Fibroblast of skin of abdomen (primary cell): ENCODE results near the gene CPNE9.

Experiments used
- DNase-seq: peaks from one replicate; pipeline ENCODE4 v3.0.0-alpha.2; 2013

CPNE9 gene

GRCh38 chr3:9717563-9717962 is 13.9 kb downstream of the CPNE9 start:
- DNase-seq = no peak

DNA sequence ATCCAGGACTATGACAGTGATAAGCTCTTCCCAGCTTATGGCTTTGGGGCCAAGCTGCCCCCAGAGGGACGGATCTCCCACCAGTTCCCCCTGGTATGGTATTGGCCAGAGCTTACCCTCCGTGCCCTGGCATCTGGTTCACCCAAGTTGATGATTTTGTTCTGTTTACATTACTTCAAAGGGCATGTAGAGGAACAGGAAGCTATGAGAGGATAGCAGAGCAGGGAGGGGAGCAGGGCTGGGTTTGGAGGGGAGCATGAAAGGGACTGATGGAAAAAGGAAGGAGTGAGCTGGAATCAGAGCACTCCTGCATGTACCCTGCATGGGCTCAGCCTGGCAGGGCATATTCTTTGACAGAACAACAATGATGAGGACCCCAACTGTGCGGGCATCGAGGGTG is 14.5 kb downstream of the CPNE9 start:
- no peak for DNase-seq

DNA sequence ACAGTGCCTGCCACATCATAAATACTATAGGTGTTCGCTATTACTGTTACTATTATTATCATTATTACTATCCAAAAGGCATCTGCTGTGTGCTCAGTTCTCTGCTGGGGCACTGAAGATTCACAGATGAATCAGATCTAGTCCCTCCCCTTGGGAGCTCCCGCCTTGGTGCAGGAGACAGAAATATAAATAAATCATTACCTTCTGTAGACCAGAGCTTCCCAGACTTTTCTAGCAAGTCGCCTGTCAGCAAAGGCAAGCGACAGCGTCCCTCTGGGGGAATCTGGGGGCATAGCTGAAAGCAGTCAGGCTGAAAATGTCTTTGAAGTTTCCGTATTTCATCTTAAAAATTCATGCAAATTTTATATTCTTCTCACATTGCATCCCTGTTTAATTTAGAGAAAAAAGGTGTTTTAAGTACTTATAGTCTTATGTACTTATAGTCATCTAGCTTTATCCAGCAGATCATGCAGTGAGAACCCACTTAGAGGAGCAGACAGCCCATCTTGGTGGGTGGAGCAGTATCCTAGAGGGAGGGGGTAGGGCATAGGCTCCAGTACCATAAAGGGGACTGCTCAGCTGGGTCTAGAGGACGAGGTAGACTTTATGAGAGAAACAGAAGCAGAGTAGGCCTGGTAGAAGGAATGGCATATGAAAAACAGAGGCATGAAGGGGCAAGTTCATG is 17.5 kb downstream of the CPNE9 start:
- DNase-seq = no peak

- no peak for DNase-seq
Measured at GRCh38 chr3:9721700-9722060, 18.0 kb downstream of the CPNE9 start.

GRCh38 chr3:9725775-9726515 is 22.3 kb downstream of the CPNE9 start:
- no peak for DNase-seq

GRCh38 chr3:9727041-9727595 is 23.5 kb downstream of the CPNE9 start:
- no peak for DNase-seq

GRCh38 chr3:9727743-9728142 is 24.1 kb downstream of the CPNE9 start:
- DNase-seq = no peak

- DNase-seq = no peak
Measured at GRCh38 chr3:9729419-9729818, 25.8 kb downstream of the CPNE9 start.

DNA sequence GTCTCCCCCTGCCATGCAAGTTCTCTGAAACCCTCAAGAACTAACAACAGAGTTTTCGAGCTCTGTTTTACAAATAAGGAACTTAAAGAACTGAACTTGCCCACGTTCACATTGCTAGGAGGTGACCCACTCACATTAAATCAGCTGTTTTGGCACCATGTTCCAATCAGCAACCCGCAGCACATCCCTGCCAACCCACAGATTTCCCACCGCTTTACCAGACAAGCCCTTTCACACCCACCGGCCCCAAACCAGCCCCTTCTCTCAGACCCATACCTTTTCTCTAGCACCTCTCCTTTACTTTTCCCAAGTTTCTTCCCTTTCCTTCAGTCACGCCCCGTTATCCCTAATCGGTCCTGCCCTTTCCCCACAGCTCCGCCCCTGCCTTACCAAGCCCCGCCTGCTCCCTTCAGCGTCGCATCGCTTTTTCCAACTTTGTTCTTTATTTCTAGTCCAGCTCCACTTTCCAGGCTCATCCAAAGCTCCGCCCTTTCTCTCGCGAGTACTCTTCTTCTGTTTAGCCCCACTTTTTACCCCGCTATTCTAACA is 27.1 kb downstream of the CPNE9 start:
- DNase-seq = no peak

DNA sequence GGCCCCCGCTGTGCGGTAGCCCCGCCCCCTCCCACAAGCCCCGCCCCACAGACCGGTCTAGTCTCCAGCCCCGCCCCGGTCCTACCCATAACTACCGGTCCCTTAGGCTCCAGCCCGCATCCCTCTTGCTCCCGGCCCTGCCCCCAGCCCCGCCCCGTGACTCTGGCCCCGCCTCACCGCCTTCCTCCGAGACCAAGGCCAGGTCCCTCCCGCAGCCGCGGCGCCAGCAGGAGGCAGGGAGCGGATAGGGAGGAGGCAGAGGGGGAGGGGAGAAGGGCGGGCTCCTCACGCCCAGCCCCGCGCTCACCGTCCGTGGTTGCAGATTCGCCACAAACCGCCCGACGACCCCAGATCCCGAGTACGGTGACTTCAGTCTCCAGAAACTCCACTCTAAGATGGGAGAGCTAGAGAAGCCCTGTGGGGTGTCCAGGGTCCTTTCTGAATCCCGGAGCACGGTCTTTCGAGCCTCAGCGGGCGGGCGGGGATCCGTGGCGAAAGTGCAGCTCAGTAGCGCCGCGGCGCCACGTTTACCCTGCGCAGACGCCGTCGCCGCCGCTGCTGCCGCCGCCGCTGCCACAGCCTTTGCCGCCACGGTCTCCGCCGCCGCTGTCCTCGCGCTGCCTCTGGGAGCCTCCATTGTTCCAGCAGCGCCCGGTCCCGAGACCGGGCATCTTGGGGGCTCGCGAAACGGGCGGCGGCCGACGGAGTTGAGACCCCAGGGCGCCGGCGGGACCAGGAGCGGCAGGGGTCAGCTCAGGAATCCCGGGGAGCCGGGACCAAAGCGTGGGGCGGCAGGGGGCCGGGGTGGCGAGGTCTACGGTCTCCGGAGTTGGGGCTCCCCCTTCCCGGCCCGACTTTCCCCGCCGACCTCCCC is 27.8 kb downstream of the CPNE9 start, which contains the start of gene BRPF1:
TSS of gene BRPF1 (plus strand) at position 530 of the 874 bp plus-strand sequence. CDS start 2,406 bp downstream, outside the sequence.
- DNase-seq = peak; percentile 100

- no peak for DNase-seq
Measured at GRCh38 chr3:9732080-9732739, 28.6 kb downstream of the CPNE9 start.

- no peak for DNase-seq
Measured at GRCh38 chr3:9732740-9733115, 29.1 kb downstream of the CPNE9 start.

- no peak for DNase-seq
Measured at GRCh38 chr3:9736831-9737230, 33.2 kb downstream of the CPNE9 start.

GRCh38 chr3:9739181-9739580 is 35.5 kb downstream of the CPNE9 start:
- no peak for DNase-seq

GRCh38 chr3:9742560-9742959 is 38.9 kb downstream of the CPNE9 start:
- DNase-seq = no peak

- DNase-seq = no peak
Measured at GRCh38 chr3:9743548-9743947, 39.9 kb downstream of the CPNE9 start.

GRCh38 chr3:9744162-9744561 is 40.5 kb downstream of the CPNE9 start:
- no peak for DNase-seq

GRCh38 chr3:9745521-9745920 is 41.9 kb downstream of the CPNE9 start:
- no peak for DNase-seq

GRCh38 chr3:9746330-9746729 is 42.7 kb downstream of the CPNE9 start:
- peak; percentile 84 for DNase-seq

DNA sequence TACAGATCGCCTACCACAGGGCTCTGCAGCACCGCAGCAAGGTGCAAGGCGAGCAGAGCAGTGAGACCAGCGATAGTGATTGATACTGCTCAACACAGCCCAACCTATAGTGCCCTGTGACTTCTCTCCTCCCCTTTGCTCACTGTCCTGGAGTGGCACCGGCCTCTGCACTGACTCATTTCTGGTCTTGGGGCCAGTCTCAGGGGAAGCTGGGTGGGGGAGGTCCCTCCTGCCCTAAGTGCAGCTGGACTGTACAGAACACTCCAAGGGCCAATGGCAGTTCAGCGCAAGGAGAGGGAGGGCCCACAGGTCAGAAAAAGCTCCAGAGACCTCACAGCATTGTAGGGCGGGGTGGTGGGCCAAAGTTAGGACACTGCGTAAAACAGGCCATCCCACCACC is 43.6 kb downstream of the CPNE9 start:
- no peak for DNase-seq

GRCh38 chr3:9748031-9748430 is 44.4 kb downstream of the CPNE9 start:
- DNase-seq = no peak

GRCh38 chr3:9749296-9749644 is 45.6 kb downstream of the CPNE9 start:
- no peak for DNase-seq
